OCI-LY7 (cell line): ENCODE measurements around the gene NFKBIB. TPM values are rescaled to one million over a fixed set of nuclear protein-coding genes. Genes with fewer than 3 reads are reported as not detected.

ENCODE experiments used
- BruUV-seq: library from RNA; stranded (reverse); fragments of 400-500 nt; replicated peaks from 2 replicates; lab custom pipeline; 2021; lab: Mats Ljungman, UMichigan
- CTCF ChIA-PET: fragments of 300-600 bp; sonication (Branson Sonifier 250); formaldehyde crosslinking; loops from one replicate; lab custom pipeline; 2022; ENCODE audit warnings: antibody characterized with exemption; ENCODE audit not compliant: unreplicated experiment; lab: Charles Lee
- POLR2A ChIA-PET: fragments of 300-600 bp; sonication (Branson Sonifier 250); formaldehyde crosslinking; loops from one replicate; lab custom pipeline; 2022; ENCODE audit warnings: antibody characterized with exemption; lab: Charles Lee
- DNase-seq: peaks from one replicate; pipeline ENCODE4 v3.0.0-alpha.2; 2015; ENCODE audit warnings: low spot score
- H2AFZ ChIP-seq: fragments of 200-600 bp; sonication (generic), shearing (Covaris generic); 2 replicates; pipeline ENCODE4 v1.6.1; 2014; ENCODE audit warnings: mild to moderate bottlenecking, antibody characterized with exemption, low read length, moderate library complexity
- H3K27ac ChIP-seq: fragments of 200-600 bp; sonication (generic); 2 replicates; pipeline ENCODE4 v1.5.1; 2014; ENCODE audit warnings: mixed run types, low read depth, mild to moderate bottlenecking, moderate library complexity, low read length, inconsistent platforms; ENCODE audit not compliant: poor library complexity, severe bottlenecking
- H3K36me3 ChIP-seq: fragments of 200-600 bp; sonication (generic); 2 replicates; pipeline ENCODE4 v1.6.1; 2014; ENCODE audit warnings: mild to moderate bottlenecking, antibody characterized with exemption, low read length, moderate library complexity, mixed read lengths; ENCODE audit not compliant: insufficient read depth
- H3K4me1 ChIP-seq: fragments of 200-600 bp; sonication (generic); 2 replicates; pipeline ENCODE4 v1.5.1; 2014; ENCODE audit warnings: mild to moderate bottlenecking, low read length; ENCODE audit not compliant: insufficient read depth, poor library complexity, severe bottlenecking
- H3K4me2 ChIP-seq: fragments of 200-600 bp; sonication (generic); 2 replicates; pipeline ENCODE4 v1.6.1; 2014; ENCODE audit warnings: mild to moderate bottlenecking, low read length
- H3K4me3 ChIP-seq: fragments of 200-600 bp; sonication (generic); 2 replicates; pipeline ENCODE4 v1.5.1; 2014; ENCODE audit warnings: mild to moderate bottlenecking, low read depth, low read length; ENCODE audit not compliant: poor library complexity, severe bottlenecking
- H3K79me2 ChIP-seq: fragments of 200-600 bp; sonication (generic); 2 replicates; pipeline ENCODE4 v1.6.1; 2016; ENCODE audit warnings: low read depth, mild to moderate bottlenecking, low read length, moderate library complexity, mixed read lengths; ENCODE audit not compliant: insufficient read depth
- H3K9me2 ChIP-seq: fragments of 200-600 bp; sonication (generic); 2 replicates; pipeline ENCODE4 v1.6.1; 2016; ENCODE audit warnings: mild to moderate bottlenecking, low read length, mixed read lengths; ENCODE audit not compliant: insufficient read depth
- H3K9me3 ChIP-seq: fragments of 200-600 bp; sonication (generic); 2 replicates; pipeline ENCODE4 v1.6.1; 2014; ENCODE audit warnings: mild to moderate bottlenecking, mixed run types, low read length, mixed read lengths
- H4K20me1 ChIP-seq: fragments of 200-600 bp; sonication (generic); 2 replicates; pipeline ENCODE4 v1.6.1; 2014; ENCODE audit warnings: mild to moderate bottlenecking, antibody characterized with exemption, low read length, moderate library complexity, mixed read lengths; ENCODE audit not compliant: insufficient read depth
- CTCF ChIP-seq: fragments of 200-600 bp; sonication (generic); conservative IDR thresholded peaks from 2 replicates; pipeline ENCODE4 v1.5.1; 2014; ENCODE audit warnings: mild to moderate bottlenecking, antibody characterized with exemption, low read length, moderate library complexity, mixed read lengths
- EZH2phosphoT487 ChIP-seq: fragments of 200-600 bp; sonication (generic); IDR thresholded peaks from 2 replicates; pipeline ENCODE4 v1.6.1; 2018; ENCODE audit warnings: low read depth, borderline replicate concordance, mild to moderate bottlenecking, mixed run types, antibody characterized with exemption, low read length, moderate library complexity, mixed read lengths
- intact Hi-C: fragments of 100-400 bp; cut with micrococcal nuclease; formaldehyde crosslinking; loops from one replicate; pipeline ENCODE4 v1.10.0; 2022; ENCODE audit not compliant: unreplicated experiment
- total RNA-seq, 2 experiments: library from RNA; depleted of rRNA in 1 of 2; stranded (reverse); fragments of >200 nt in 1 of 2; shearing (Covaris generic) in 1 of 2; gene quantifications; 2 replicates each; pipeline ENCODE4 v1.2.3, GENCODE V29; 2014 to 2022

The NFKBIB gene
- total RNA-seq, 2 experiments from 2014 or later: 20.4 to 25.3 TPM

- Histone ChIP-seq H3K79me2 (peaks cover 19% of the 10 kb centered on the region), H2AFZ (no peak overlapping the region), H3K4me1 (peaks cover 9% of the 10 kb centered on the region), H4K20me1 (no peaks in the 10 kb centered on the region), H3K4me2 (no peak overlapping the region), H3K9me3 (no peaks in the 10 kb centered on the region), H3K36me3 (peaks cover 48% of the 10 kb centered on the region), H3K4me3 (no peak overlapping the region), H3K27ac (no peak overlapping the region), H3K9me2 (no peaks in the 10 kb centered on the region)
- CTCF ChIA-PET: no interaction called here
- intact Hi-C loops: no loop called here
- POLR2A ChIA-PET: interaction anchor here (0.6 kb wide), 1 partner anchor 34 kb away, joined by 3 read pairs; no protein-coding TSS in a partner anchor
- TF ChIP-seq EZH2phosphoT487 (no peak), CTCF (no peak)
- BruUV-seq: no TSS peak
- no peak for DNase-seq
These were observed 24.6 kb downstream of the NFKBIB start for GRCh38 chr19:38924388-38924787.

- intact Hi-C loops: no loop called here
- Histone ChIP-seq H3K36me3 (peaks cover 53% of the 10 kb centered on the region), H3K4me3 (no peak overlapping the region), H3K9me2 (no peaks in the 10 kb centered on the region), H3K79me2 (peaks cover 45% of the 10 kb centered on the region), H3K4me1 (peaks cover 31% of the 10 kb centered on the region), H2AFZ (no peak overlapping the region), H3K9me3 (no peaks in the 10 kb centered on the region), H4K20me1 (no peaks in the 10 kb centered on the region), H3K27ac (no peak overlapping the region), H3K4me2 (no peak overlapping the region; the same call in 1 of the 2 replicates)
- ChIA-PET CTCF (no interaction called here), POLR2A (no interaction called here)
- DNase-seq: no peak
- BruUV-seq: no TSS peak
- no peak for TF ChIP-seq CTCF
- TF ChIP-seq EZH2phosphoT487: no peak
These were observed 28.7 kb downstream of the NFKBIB start for GRCh38 chr19:38928391-38929001.
